Activated CD8-positive, alpha-beta memory T cell treated with anti-CD3 and anti-CD28 coated beads for 36 hours (primary cell): Measurements from ENCODE around the gene SCEL. TPM values are rescaled to one million over a fixed set of nuclear protein-coding genes. Genes with fewer than 3 reads are reported as not detected.

Experiments used
- CTCF ChIA-PET: fragments of 350-600 bp; sonication (Branson Sonifier 250); formaldehyde crosslinking; loops from one replicate; lab custom pipeline; 2021; ENCODE audit warnings: antibody characterized with exemption; lab: Charles Lee
- POLR2A ChIA-PET: fragments of 350-600 bp; sonication (Branson Sonifier 250); formaldehyde crosslinking; loops from one replicate; lab custom pipeline; 2021; ENCODE audit warnings: antibody characterized with exemption; lab: Charles Lee
- total RNA-seq, 2 experiments: library from RNA; stranded (reverse); gene quantifications; one replicate each; pipeline ENCODE4 v1.2.3, GENCODE V29; 2021

Gene SCEL
- total RNA-seq, 2 experiments from 2014 or later, result not detected

- CTCF ChIA-PET, result no interaction called here
- POLR2A ChIA-PET, result no interaction called here
Measured at GRCh38 chr13:77545626-77546412, 10.3 kb downstream of the SCEL start.

GRCh38 chr13:77548095-77548494, 12.6 kb downstream of the SCEL start:
- ChIA-PET CTCF (no interaction called here), POLR2A (no interaction called here)

DNA sequence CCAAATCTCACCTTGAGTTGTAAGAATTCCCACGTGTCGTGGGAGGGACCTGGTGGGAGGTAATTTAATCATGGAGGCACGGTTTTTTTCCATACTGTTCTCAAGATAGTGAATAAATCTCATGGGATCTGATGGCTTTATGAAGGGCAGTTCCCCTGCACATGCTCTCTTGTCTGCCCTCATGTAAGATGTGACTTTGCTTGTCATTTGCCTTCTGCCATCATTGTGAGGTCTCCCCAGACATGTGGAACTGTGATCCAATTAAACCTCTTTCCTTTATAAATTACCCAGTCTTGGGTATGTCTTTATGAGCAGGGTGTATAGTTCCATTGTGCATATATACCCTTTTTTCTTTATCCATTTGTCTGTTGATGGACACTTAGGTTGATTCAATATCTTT, 13.1 kb downstream of the SCEL start:
- POLR2A ChIA-PET, result no interaction called here
- CTCF ChIA-PET, result no interaction called here

- CTCF ChIA-PET, result no interaction called here
- POLR2A ChIA-PET, result no interaction called here
Measured at GRCh38 chr13:77554069-77554468, 18.6 kb downstream of the SCEL start.

- CTCF ChIA-PET, result no interaction called here
- POLR2A ChIA-PET, result no interaction called here
Measured at GRCh38 chr13:77555246-77555645, 19.7 kb downstream of the SCEL start.

- POLR2A ChIA-PET, result no interaction called here
- CTCF ChIA-PET, result interaction anchor here (0.7 to 1.1 kb wide), 2 partner anchors 18 to 1664 kb away, joined by 3 to 7 read pairs; no protein-coding TSS in a partner anchor
Measured at GRCh38 chr13:77558016-77558415, 22.5 kb downstream of the SCEL start.

- POLR2A ChIA-PET, result no interaction called here
- CTCF ChIA-PET, result no interaction called here
Measured at GRCh38 chr13:77563111-77563510, 27.6 kb downstream of the SCEL start.

- ChIA-PET CTCF (interaction anchor here (1.1 kb wide), 1 partner anchor 72 kb away, joined by 3 read pairs; no protein-coding TSS in a partner anchor), POLR2A (no interaction called here)
Measured at GRCh38 chr13:77565635-77566034, 30.1 kb downstream of the SCEL start.

GRCh38 chr13:77571956-77572355, 36.5 kb downstream of the SCEL start:
- ChIA-PET CTCF (no interaction called here), POLR2A (no interaction called here)

DNA sequence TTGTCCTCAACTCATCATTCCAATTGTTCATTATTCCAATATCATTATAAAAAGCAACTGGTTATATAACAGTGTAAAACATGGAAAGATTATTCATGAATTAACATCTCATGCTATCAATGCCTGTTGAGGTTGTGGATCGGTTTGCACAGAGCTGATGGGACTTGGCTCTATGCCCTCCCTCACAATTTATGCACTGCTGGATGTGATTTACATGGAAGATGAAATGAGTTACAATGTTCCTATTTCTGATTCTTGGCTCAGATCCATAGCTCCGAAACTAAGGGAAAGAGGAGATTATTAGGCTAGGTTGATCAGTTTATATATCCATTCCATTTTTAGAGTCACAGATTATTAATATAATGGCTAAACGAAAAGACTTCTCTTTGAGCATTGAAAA, 38.6 kb downstream of the SCEL start:
- ChIA-PET CTCF (no interaction called here), POLR2A (no interaction called here)

DNA sequence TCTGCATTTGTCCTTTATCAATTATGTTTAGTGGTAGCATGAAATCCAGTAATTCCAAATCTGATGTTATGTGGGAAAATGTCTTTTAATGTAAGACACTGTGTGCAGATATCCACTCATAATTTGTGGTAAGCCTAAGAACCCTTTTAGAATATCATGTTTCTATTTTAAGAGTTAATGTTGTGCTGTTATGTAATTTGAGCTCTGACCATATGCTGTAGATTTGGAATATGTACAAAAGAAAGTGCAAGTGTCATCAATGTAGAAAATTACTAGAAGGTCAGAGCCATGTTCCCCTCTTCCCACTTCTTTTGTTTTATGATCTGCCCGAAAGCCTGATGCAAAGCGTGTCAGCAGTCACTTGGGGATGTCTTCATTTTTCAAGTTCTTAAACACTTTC, 44.5 kb downstream of the SCEL start:
- CTCF ChIA-PET, result no interaction called here
- POLR2A ChIA-PET, result no interaction called here

- ChIA-PET POLR2A (no interaction called here), CTCF (no interaction called here)
Measured at GRCh38 chr13:77580748-77581147, 45.2 kb downstream of the SCEL start.

DNA sequence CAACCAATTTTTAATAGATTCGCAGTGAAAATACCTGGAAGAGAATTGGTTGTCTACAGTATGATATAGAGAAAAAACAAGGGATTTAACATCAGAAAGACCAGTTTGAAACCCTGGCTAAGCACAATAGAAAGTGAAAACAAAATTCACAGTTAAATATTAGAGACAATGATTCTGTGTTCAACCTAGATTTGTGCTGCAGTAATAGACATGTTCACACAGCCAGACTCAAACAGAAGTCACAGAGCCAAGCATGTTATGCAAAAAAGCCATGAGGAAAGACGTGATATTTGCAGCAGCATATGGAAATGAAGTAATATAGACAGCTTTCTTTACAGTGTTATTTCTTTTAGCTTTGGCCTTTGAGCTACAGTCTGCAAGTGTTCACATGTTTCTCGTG, 48.1 kb downstream of the SCEL start:
- POLR2A ChIA-PET, result no interaction called here
- CTCF ChIA-PET, result no interaction called here

- CTCF ChIA-PET, result no interaction called here
- POLR2A ChIA-PET, result no interaction called here
Measured at GRCh38 chr13:77584106-77584505, 48.6 kb downstream of the SCEL start.

DNA sequence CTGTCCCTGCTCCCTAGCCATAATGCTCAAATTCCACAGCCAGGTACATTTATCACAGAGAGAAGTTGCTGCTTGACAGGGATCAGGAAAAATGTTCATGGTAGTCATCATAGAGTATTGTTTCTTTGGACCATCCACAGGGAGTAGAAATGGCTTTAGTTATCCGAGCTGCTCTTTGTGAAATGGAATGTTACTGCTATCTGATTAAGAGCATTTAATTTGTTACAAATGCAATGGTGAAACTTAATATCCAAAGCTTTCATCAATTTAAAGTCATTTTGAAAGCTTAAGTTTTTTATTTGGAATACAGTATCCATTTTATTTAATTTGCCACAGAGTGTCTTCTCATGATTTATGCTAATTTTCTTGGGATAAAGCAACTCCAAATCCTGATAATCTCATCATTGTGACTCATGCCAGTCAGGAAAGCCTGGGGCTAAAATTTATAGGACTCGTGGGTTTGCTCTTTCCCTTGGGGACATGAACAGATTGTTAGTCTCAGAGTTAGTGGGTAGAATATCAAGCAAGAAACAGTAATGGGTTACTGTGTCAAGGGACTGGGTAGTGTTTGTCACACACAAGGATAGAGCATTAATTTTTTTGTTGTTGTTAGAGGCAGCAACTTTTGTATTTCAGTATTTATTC, 59.8 kb downstream of the SCEL start:
- ChIA-PET POLR2A (no interaction called here), CTCF (no interaction called here)

DNA sequence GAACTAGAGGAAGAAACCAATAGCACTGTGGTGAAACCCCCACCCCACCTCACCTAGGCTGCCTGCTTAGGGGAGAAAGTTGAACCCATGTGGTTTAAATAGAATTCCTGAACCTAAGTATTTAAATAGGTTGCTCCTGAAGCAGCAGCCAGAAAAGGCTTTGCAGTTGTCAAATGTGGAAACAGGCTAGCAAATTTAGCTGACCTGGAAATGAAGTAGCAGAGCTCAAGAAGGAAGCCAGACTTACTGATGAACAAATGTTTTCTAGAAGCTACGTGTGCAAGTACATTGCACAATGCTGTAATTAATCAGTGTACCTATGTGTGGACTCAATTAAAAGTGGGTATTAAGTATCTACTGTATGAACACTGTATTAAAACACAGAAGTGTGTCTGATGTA, 61.3 kb downstream of the SCEL start:
- CTCF ChIA-PET, result no interaction called here
- POLR2A ChIA-PET, result no interaction called here

GRCh38 chr13:77599351-77599750, 63.8 kb downstream of the SCEL start:
- CTCF ChIA-PET, result no interaction called here
- POLR2A ChIA-PET, result interaction anchor here (0.5 kb wide), 1 partner anchor 361 kb away, joined by 4 read pairs; no protein-coding TSS in a partner anchor

- CTCF ChIA-PET, result no interaction called here
- POLR2A ChIA-PET, result no interaction called here
Measured at GRCh38 chr13:77600701-77601100, 65.2 kb downstream of the SCEL start.

DNA sequence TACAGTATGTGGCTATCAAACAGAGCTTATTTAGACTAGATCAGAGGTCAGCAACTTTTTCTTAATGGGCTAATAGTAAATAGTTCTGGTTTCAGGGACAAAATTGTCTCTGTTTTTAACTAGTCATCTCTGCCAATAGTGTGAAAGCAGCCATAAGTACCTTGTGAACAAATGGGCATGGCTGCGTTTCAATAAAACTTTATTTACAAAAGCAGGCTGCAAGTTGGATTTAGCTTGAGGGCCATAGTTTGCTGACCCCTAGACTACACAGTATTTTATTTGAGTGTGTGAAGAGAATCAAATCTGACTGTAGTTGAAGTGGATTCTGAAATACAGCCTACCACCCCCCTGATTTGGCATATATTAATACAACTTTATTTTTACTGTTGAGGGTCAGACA, 75.6 kb downstream of the SCEL start:
- CTCF ChIA-PET, result no interaction called here
- POLR2A ChIA-PET, result no interaction called here

GRCh38 chr13:77616027-77616426, 80.5 kb downstream of the SCEL start:
- ChIA-PET POLR2A (no interaction called here), CTCF (no interaction called here)

DNA sequence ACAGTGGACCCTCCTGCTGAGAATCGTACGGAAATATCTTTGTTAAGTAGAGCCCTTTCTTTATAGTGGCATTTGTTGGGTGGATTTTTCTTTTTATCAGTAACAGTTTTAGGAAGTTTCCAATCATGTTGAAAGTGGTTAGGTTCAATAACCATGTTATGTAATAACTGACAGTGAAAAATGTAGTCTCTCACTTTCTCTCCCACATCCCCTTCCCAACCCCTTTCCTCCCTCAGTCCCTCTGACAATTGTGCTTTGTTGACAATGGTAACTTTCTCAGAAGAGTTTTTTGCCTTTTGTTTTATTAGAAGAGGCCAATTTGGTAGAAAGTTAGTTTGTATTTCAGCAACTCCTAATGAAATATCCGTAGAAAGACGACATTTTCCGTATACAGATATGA, 84.1 kb downstream of the SCEL start:
- POLR2A ChIA-PET, result no interaction called here
- CTCF ChIA-PET, result no interaction called here
